ENCODE data around the gene SAP130. TPM values are rescaled to one million over a fixed set of nuclear protein-coding genes. Genes with fewer than 3 reads are reported as not detected.

Gene SAP130
- polyA plus RNA-seq, 1 of the 3 experiments (the other 2 are of a cell fraction) = 19.0 TPM

DNA sequence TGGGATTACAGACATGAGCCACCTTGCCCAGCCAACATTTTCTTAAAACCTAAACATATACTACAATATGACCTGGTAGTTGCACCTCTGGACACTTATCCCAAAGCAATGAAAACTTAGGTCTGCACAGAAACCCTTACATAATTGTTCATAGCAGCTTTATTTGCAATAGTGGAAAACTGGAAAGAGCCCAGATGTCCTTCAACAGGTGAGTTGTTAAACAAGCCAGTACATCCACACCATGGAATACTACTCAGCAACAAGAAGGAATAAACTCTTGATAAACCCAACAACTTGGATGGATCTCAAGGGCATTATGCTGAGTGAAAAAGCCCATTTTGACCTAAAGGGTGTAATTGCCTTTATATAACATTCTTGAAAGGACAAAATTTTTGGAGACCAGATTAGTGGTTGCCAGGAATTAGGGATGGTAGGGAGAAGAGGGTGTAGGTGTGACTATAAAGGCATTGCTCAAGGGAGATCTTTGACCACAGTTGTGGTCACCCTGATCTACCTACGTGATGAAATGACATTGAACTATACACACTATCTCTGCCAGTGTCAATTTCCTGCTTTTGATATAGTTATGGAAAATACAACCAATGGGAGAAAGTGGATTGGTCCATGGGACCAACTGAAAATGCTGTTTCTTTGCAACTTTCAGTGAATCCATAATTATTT lies 130.2 kb downstream of the SAP130 start (continued):
- TF ChIP-seq, protein P1, sequence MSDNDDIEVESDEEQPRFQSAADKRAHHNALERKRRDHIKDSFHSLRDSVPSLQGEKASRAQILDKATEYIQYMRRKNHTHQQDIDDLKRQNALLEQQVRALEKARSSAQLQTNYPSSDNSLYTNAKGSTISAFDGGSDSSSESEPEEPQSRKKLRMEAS (IDR thresholded peaks at IDR 0.05; ENCODE audit: low read depth) = no peak
- TF ChIP-seq FOXJ3 (CRISPR knock-in tag; IDR thresholded peaks at IDR 0.05) = no peak
- TF ChIP-seq MEF2A (IDR thresholded peaks at IDR 0.05; ENCODE audit: borderline replicate concordance, low read depth) = no peak
- no peak for TF ChIP-seq CHD2 (IDR thresholded peaks at IDR 0.05; ENCODE audit: low read length, partially characterized antibody)
- TF ChIP-seq ELF1 (IDR thresholded peaks at IDR 0.05) = no peak
- TF ChIP-seq, protein P2, sequence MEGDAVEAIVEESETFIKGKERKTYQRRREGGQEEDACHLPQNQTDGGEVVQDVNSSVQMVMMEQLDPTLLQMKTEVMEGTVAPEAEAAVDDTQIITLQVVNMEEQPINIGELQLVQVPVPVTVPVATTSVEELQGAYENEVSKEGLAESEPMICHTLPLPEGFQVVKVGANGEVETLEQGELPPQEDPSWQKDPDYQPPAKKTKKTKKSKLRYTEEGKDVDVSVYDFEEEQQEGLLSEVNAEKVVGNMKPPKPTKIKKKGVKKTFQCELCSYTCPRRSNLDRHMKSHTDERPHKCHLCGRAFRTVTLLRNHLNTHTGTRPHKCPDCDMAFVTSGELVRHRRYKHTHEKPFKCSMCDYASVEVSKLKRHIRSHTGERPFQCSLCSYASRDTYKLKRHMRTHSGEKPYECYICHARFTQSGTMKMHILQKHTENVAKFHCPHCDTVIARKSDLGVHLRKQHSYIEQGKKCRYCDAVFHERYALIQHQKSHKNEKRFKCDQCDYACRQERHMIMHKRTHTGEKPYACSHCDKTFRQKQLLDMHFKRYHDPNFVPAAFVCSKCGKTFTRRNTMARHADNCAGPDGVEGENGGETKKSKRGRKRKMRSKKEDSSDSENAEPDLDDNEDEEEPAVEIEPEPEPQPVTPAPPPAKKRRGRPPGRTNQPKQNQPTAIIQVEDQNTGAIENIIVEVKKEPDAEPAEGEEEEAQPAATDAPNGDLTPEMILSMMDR (IDR thresholded peaks at IDR 0.05) = no peak
- no peak for TF ChIP-seq RXRA (IDR thresholded peaks at IDR 0.05; ENCODE audit: borderline replicate concordance, low read depth)
- TF ChIP-seq, protein P3, sequence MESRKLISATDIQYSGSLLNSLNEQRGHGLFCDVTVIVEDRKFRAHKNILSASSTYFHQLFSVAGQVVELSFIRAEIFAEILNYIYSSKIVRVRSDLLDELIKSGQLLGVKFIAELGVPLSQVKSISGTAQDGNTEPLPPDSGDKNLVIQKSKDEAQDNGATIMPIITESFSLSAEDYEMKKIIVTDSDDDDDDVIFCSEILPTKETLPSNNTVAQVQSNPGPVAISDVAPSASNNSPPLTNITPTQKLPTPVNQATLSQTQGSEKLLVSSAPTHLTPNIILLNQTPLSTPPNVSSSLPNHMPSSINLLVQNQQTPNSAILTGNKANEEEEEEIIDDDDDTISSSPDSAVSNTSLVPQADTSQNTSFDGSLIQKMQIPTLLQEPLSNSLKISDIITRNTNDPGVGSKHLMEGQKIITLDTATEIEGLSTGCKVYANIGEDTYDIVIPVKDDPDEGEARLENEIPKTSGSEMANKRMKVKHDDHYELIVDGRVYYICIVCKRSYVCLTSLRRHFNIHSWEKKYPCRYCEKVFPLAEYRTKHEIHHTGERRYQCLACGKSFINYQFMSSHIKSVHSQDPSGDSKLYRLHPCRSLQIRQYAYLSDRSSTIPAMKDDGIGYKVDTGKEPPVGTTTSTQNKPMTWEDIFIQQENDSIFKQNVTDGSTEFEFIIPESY (IDR thresholded peaks at IDR 0.05; ENCODE audit: borderline replicate concordance, low read depth) = no peak
- TF ChIP-seq EP300 (IDR thresholded peaks at IDR 0.05; ENCODE audit: borderline replicate concordance in 1 of 2, low read depth in 1 of 2, low read length in 1 of 2) = no peak
- TF ChIP-seq TAF1 (IDR thresholded peaks at IDR 0.05; ENCODE audit: borderline replicate concordance, low read depth, low read length) = no peak
- TF ChIP-seq JUND (IDR thresholded peaks at IDR 0.05) = no peak
- TF ChIP-seq, protein P4, sequence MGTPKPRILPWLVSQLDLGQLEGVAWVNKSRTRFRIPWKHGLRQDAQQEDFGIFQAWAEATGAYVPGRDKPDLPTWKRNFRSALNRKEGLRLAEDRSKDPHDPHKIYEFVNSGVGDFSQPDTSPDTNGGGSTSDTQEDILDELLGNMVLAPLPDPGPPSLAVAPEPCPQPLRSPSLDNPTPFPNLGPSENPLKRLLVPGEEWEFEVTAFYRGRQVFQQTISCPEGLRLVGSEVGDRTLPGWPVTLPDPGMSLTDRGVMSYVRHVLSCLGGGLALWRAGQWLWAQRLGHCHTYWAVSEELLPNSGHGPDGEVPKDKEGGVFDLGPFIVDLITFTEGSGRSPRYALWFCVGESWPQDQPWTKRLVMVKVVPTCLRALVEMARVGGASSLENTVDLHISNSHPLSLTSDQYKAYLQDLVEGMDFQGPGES (IDR thresholded peaks at IDR 0.05; ENCODE audit: low read depth, low read length) = no peak
- TF ChIP-seq GATA2 (CRISPR knock-in tag; IDR thresholded peaks at IDR 0.05) = no peak

DNA sequence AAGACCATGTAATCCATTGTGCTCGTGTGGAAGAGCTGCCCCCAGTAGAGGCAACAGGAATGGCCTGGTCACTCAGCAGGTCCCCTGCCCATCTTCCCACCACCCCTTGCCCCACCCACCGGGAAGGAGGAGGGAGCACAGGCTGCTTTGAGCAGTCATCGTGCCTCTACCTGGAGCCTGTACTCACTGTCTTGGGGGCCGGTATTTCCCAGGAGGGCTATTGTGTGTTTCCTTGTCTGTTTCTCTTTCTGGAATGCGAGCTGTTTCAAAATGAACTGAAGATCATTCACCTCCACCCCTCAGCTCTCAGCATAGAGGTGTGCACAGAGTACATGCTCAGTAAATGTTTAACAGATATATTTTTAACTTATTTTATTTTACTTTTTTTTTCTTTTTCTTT lies 134.4 kb downstream of the SAP130 start:
- Histone ChIP-seq H3K9me3 (no peaks in the 10 kb centered on the region), H3K9me2 (no peaks in the 10 kb centered on the region), H3K27ac (ENCODE audit: low read depth in 2 of 2, low read length in 1 of 2) (no peak overlapping the region), H3K79me2 (ENCODE audit: insufficient read depth) (peaks cover under 1% of the 10 kb centered on the region; the same call in 1 of the 2 replicates), H4K20me1 (ENCODE audit: insufficient read depth) (no peaks in the 10 kb centered on the region), H3K4me2 (no peak overlapping the region), H3F3A (replicated peaks; ENCODE audit: insufficient read depth) (no peaks in the 10 kb centered on the region), H3K27me3 (ENCODE audit: insufficient read depth) (no peaks in the 10 kb centered on the region), H3K4me3 (ENCODE audit: low read depth in 2 of 2, low read length in 1 of 2) (no peak overlapping the region), H2AFZ (ENCODE audit: low read depth) (no peak overlapping the region), H3K36me3 (replicated peaks in 1 of 2; ENCODE audit: control insufficient read depth in 1 of 2, insufficient read depth in 2 of 2, low read length in 1 of 2) (no peaks in the 10 kb centered on the region), H3K9ac (no peak overlapping the region), H3K4me1 (ENCODE audit: control insufficient read depth in 1 of 2, insufficient read depth in 2 of 2, low read depth in 1 of 2, low read length in 1 of 2) (no peaks in the 10 kb centered on the region; a peak in 1 of 4 replicates)
- DNase-seq = no peak
- 83% methylated on average over 5 of the region's 5 CpGs for WGBS (ENCODE audit: low lambda C conversion rate)
- ChIA-PET POLR2A (no interaction called here), CTCF (no interaction called here)
- no peak for TF ChIP-seq TEAD4 (IDR thresholded peaks at IDR 0.05; ENCODE audit: borderline replicate concordance, insufficient read depth)
- TF ChIP-seq EP300 (IDR thresholded peaks at IDR 0.05; ENCODE audit: borderline replicate concordance in 1 of 2, low read depth in 1 of 2, low read length in 1 of 2) = no peak
- no peak for TF ChIP-seq ELF1 (IDR thresholded peaks at IDR 0.05)
- TF ChIP-seq GABPA (IDR thresholded peaks at IDR 0.05; ENCODE audit: low read depth) = no peak
